WTC11 (cell line): Measurements from ENCODE around the gene ELOA2. TPM values are rescaled to one million over a fixed set of nuclear protein-coding genes. Genes with fewer than 3 reads are reported as not detected.
A peak's percentile ranks its signal among the peaks of the same experiment; 100 is the strongest.

Source experiments
- ATAC-seq: fragments of 200-7000 bp; cut with Tn5 transposase; 2 replicates; pipeline ENCODE4 v1.10.0; 2021; ENCODE audit warnings: mild to moderate bottlenecking, moderate library complexity
- CTCF ChIA-PET: fragments of 300-600 bp; sonication (Branson Sonifier 250); formaldehyde crosslinking; loops from one replicate; lab custom pipeline; 2021; ENCODE audit warnings: antibody characterized with exemption; lab: Charles Lee
- POLR2A ChIA-PET: fragments of 350-600 bp; sonication (Branson Sonifier 250); formaldehyde crosslinking; loops from one replicate; lab custom pipeline; 2021; ENCODE audit warnings: antibody characterized with exemption; lab: Charles Lee
- DNase-seq: peaks from one replicate; pipeline ENCODE4 v3.0.0; 2021; ENCODE audit warnings: low spot score
- H3K27ac Mint-ChIP-seq: 2 replicates; pipeline ENCODE4 v1.8.0; 2021; ENCODE audit warnings: mixed read lengths
- H3K27me3 Mint-ChIP-seq: 2 replicates; pipeline ENCODE4 v1.8.0; 2021; ENCODE audit warnings: low read depth, mild to moderate bottlenecking, moderate library complexity, mixed read lengths
- H3K36me3 Mint-ChIP-seq: 2 replicates; pipeline ENCODE4 v1.8.0; 2021; ENCODE audit warnings: mixed read lengths
- H3K4me1 Mint-ChIP-seq: 2 replicates; pipeline ENCODE4 v1.8.0; 2022; ENCODE audit warnings: mixed read lengths
- H3K4me3 Mint-ChIP-seq: 2 replicates; pipeline ENCODE4 v1.8.0; 2021; ENCODE audit warnings: mild to moderate bottlenecking, moderate library complexity, mixed read lengths
- H3K9me3 Mint-ChIP-seq: 2 replicates; pipeline ENCODE4 v1.8.0; 2021; ENCODE audit warnings: mixed read lengths
- AR ChIP-seq: fragments of 250-450 bp; sonication (Bioruptor Pico); IDR thresholded peaks from 2 replicates; pipeline ENCODE4 v1.9.0; 2021; ENCODE audit warnings: mild to moderate bottlenecking
- CBFB ChIP-seq: sonication (generic); formaldehyde crosslinking; IDR thresholded peaks from 2 replicates; pipeline ENCODE4 v1.8.1; 2022; ENCODE audit warnings: mild to moderate bottlenecking, low read depth, missing genetic modification reagents
- E2F4 ChIP-seq: sonication (generic); formaldehyde crosslinking; IDR thresholded peaks from 2 replicates; pipeline ENCODE4 v1.8.1; 2022; ENCODE audit warnings: low read depth, mild to moderate bottlenecking, moderate library complexity, missing genetic modification reagents, borderline replicate concordance
- EMX1 ChIP-seq: fragments of 250-450 bp; sonication (Bioruptor Pico); IDR thresholded peaks from 2 replicates; pipeline ENCODE4 v1.8.0; 2021; ENCODE audit warnings: mild to moderate bottlenecking
- ETV6 ChIP-seq: sonication (generic); formaldehyde crosslinking; IDR thresholded peaks from 2 replicates; pipeline ENCODE4 v1.8.1; 2022; ENCODE audit warnings: mild to moderate bottlenecking, missing genetic modification reagents
- FOXP1 ChIP-seq: sonication (generic); formaldehyde crosslinking; IDR thresholded peaks from 2 replicates; pipeline ENCODE4 v1.8.0; 2022; ENCODE audit warnings: missing genetic modification reagents, mild to moderate bottlenecking, moderate library complexity, borderline replicate concordance
- GRHL2 ChIP-seq: fragments of 250-450 bp; sonication (Bioruptor Pico); IDR thresholded peaks from 2 replicates; pipeline ENCODE4 v1.8.0; 2022; ENCODE audit warnings: mild to moderate bottlenecking, moderate library complexity; ENCODE audit not compliant: insufficient replicate concordance, severe bottlenecking
- GTF2I ChIP-seq: fragments of 250-450 bp; sonication (Bioruptor Pico); conservative IDR thresholded peaks from 2 replicates; pipeline ENCODE4 v1.4.0; 2021; ENCODE audit warnings: mild to moderate bottlenecking
- IRF2 ChIP-seq: sonication (generic); formaldehyde crosslinking; IDR thresholded peaks from 2 replicates; pipeline ENCODE4 v1.8.0; 2022; ENCODE audit warnings: low read depth, missing genetic modification reagents, borderline replicate concordance
- JUN ChIP-seq: sonication (generic); formaldehyde crosslinking; IDR thresholded peaks from 2 replicates; pipeline ENCODE4 v1.8.0; 2023; ENCODE audit warnings: mild to moderate bottlenecking, missing genetic modification reagents
- MYBL2 ChIP-seq: sonication (generic); formaldehyde crosslinking; IDR thresholded peaks from 2 replicates; pipeline ENCODE4 v1.8.1; 2023; ENCODE audit warnings: mild to moderate bottlenecking, moderate library complexity, missing genetic modification reagents
- SOX15 ChIP-seq: fragments of 250-450 bp; sonication (Bioruptor Pico); IDR thresholded peaks from 2 replicates; pipeline ENCODE4 v1.9.0; 2021; ENCODE audit warnings: mild to moderate bottlenecking
- TEAD4 ChIP-seq: sonication (generic); formaldehyde crosslinking; IDR thresholded peaks from 2 replicates; pipeline ENCODE4 v1.8.0; 2022; ENCODE audit warnings: mild to moderate bottlenecking, missing genetic modification reagents
- ZNF263 ChIP-seq: sonication (generic); formaldehyde crosslinking; IDR thresholded peaks from 2 replicates; pipeline ENCODE4 v1.8.1; 2022; ENCODE audit warnings: low read depth, mild to moderate bottlenecking, moderate library complexity, missing genetic modification reagents
- ZNF396 ChIP-seq: fragments of 250-450 bp; sonication (Bioruptor Pico); IDR thresholded peaks from 2 replicates; pipeline ENCODE4 v1.8.0; 2021; ENCODE audit warnings: mild to moderate bottlenecking, moderate library complexity, borderline replicate concordance
- ZNF416 ChIP-seq: fragments of 250-450 bp; sonication (Bioruptor Pico); IDR thresholded peaks from 2 replicates; pipeline ENCODE4 v1.9.0; 2021; ENCODE audit warnings: mild to moderate bottlenecking, inconsistent platforms
- ZNF532 ChIP-seq: fragments of 250-450 bp; sonication (Bioruptor Pico); IDR thresholded peaks from 2 replicates; pipeline ENCODE4 v1.9.0; 2021; ENCODE audit warnings: mild to moderate bottlenecking, borderline replicate concordance
- total RNA-seq: library from RNA; stranded (reverse); gene quantifications from 3 replicates; pipeline ENCODE4 v1.2.3, GENCODE V29; 2021
- TF ChIP-seq, protein P1 (sequence below): sonication (generic); formaldehyde crosslinking; conservative IDR thresholded peaks from 2 replicates; pipeline ENCODE4 v1.8.1; 2022; ENCODE audit warnings: mild to moderate bottlenecking, missing genetic modification reagents
- TF ChIP-seq, protein P2 (sequence below): sonication (generic); formaldehyde crosslinking; IDR thresholded peaks from 2 replicates; pipeline ENCODE4 v1.8.0; 2023; ENCODE audit warnings: missing genetic modification reagents
- TF ChIP-seq, protein P3 (sequence below): fragments of 250-450 bp; sonication (Bioruptor Pico); conservative IDR thresholded peaks from 2 replicates; pipeline ENCODE4 v1.9.0; 2021; ENCODE audit warnings: mild to moderate bottlenecking

ELOA2 gene
- total RNA-seq, 1 experiment from 2014 or later = not detected

GRCh38 chr18:47050468-47050867 is 15.0 kb upstream of the ELOA2 start:
- no peaks in the 10 kb centered on the region for H3K36me3 Mint-ChIP-seq
- no peak overlapping the region for H3K4me3 Mint-ChIP-seq
- ATAC-seq = peak; percentile 22; the same call in 1 of the 2 replicates
- TF ChIP-seq, protein P1, sequence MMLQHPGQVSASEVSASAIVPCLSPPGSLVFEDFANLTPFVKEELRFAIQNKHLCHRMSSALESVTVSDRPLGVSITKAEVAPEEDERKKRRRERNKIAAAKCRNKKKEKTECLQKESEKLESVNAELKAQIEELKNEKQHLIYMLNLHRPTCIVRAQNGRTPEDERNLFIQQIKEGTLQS (CRISPR knock-in tag) = no peak
- TF ChIP-seq ZNF263 (no peak), E2F4 (no peak), JUN (CRISPR knock-in tag) (no peak), SOX15 (CRISPR knock-in tag) (no peak), CBFB (no peak), ZNF416 (CRISPR knock-in tag) (no peak), FOXP1 (no peak), ZNF396 (CRISPR knock-in tag) (no peak), AR (CRISPR knock-in tag) (no peak)
- TF ChIP-seq, protein P2, sequence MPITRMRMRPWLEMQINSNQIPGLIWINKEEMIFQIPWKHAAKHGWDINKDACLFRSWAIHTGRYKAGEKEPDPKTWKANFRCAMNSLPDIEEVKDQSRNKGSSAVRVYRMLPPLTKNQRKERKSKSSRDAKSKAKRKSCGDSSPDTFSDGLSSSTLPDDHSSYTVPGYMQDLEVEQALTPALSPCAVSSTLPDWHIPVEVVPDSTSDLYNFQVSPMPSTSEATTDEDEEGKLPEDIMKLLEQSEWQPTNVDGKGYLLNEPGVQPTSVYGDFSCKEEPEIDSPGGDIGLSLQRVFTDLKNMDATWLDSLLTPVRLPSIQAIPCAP (CRISPR knock-in tag) = no peak
- TF ChIP-seq, protein P3, sequence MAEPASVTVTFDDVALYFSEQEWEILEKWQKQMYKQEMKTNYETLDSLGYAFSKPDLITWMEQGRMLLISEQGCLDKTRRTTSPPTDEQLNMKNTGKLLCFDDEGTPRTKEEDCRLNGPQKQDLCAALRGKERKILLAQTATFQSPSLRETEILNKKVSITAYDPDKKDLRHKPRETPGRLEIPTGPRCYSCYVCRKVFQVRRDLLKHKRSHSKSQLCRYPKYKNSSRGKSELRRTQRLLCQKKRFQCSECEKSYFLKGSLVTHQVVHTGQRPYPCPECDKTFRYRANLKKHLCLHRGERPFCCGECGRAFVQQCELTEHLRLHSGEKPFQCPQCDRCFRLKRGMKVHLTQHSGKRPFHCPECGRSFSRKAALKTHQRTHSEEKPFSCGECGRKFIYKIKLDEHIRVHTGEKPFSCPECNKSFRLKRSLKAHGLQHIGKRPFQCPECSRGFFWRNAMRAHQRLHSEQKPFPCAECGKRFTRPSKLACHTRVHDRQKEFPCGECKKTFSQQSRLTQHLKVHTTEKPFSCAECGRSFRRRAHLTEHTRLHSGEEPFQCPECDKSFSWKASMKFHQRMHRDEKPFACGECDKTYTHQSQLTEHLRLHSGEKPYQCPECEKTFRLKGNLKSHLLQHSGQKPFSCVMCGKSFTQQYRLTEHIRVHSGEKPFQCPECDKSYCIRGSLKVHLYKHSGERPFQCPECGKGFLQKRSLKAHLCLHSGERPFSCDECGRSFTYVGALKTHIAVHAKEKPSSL (CRISPR knock-in tag) = no peak
- H3K27ac Mint-ChIP-seq = no peak overlapping the region
- no peaks in the 10 kb centered on the region for H3K4me1 Mint-ChIP-seq
- no peaks in the 10 kb centered on the region for H3K27me3 Mint-ChIP-seq
- no peak for DNase-seq
- CTCF ChIA-PET = interaction anchor here (0.6 to 1.9 kb wide), 6 partner anchors 14 to 211 kb away, joined by 3 to 10 read pairs (median 4); no protein-coding TSS in a partner anchor
- POLR2A ChIA-PET = interaction anchor here (0.7 kb wide), 1 partner anchor 575 kb away, joined by 4 read pairs; no protein-coding TSS in a partner anchor
- no peaks in the 10 kb centered on the region for H3K9me3 Mint-ChIP-seq

DNA sequence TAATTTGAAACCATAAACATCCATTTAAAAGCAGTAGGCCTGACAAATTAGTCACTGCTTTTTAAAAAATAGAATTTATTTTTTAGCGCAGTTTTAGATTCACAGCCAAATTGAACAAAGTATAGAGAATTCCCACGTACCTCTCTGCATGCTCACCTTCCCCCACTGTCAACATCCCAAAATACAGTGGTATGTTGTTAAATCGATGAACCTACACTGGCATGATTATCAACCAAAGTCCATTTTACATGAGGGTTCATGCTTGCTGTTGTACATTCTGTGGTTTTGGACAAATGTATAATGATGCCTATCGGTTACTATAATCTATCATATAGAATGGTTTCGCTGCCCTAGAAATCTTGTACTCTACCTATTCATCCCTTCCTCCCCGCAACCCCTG is 5.6 kb upstream of the ELOA2 start:
- CTCF ChIA-PET = no interaction called here
- DNase-seq (no peak), ATAC-seq (no peak)
- H3K4me3 Mint-ChIP-seq = no peak overlapping the region
- no peak for TF ChIP-seq GTF2I (CRISPR knock-in tag)
- no peak for TF ChIP-seq ETV6 (CRISPR knock-in tag)
- TF ChIP-seq TEAD4 (CRISPR knock-in tag) = no peak
- no peak for TF ChIP-seq SOX15 (CRISPR knock-in tag)
- no peak for TF ChIP-seq GRHL2 (CRISPR knock-in tag)
- no peak for TF ChIP-seq MYBL2
- TF ChIP-seq ZNF532 = no peak
- no peak for TF ChIP-seq IRF2
- TF ChIP-seq EMX1 (CRISPR knock-in tag) = no peak
- no peaks in the 10 kb centered on the region for H3K4me1 Mint-ChIP-seq
- POLR2A ChIA-PET = no interaction called here
- H3K36me3 Mint-ChIP-seq = no peaks in the 10 kb centered on the region
- H3K27ac Mint-ChIP-seq = no peak overlapping the region
- no peaks in the 10 kb centered on the region for H3K9me3 Mint-ChIP-seq
- H3K27me3 Mint-ChIP-seq = no peaks in the 10 kb centered on the region
